RWPE2 (cell line): Measurements from ENCODE around the gene SNX30.
A peak's percentile ranks its signal among the peaks of the same experiment; 100 is the strongest.

Experiments used
- ATAC-seq: fragments of 200-7000 bp; cut with Tn5 transposase; 3 replicates; pipeline ENCODE4 v1.9.1; 2021; ENCODE audit warnings: low read depth
- DNase-seq: peaks from one replicate; pipeline ENCODE4 v3.0.0-alpha.2; 2020; ENCODE audit warnings: low spot score
- H3K27ac ChIP-seq: fragments of 450-650 bp; 2 replicates; pipeline ENCODE4 v1.5.1; 2017; ENCODE audit warnings: mild to moderate bottlenecking; ENCODE audit not compliant: poor library complexity, severe bottlenecking
- H3K27me3 ChIP-seq: fragments of 250-450 bp; sonication (Bioruptor Pico); 2 replicates; pipeline ENCODE4 v1.5.1; 2021; ENCODE audit warnings: mild to moderate bottlenecking, moderate library complexity; ENCODE audit not compliant: insufficient read depth, poor library complexity, severe bottlenecking
- H3K36me3 ChIP-seq: fragments of 250-450 bp; sonication (Bioruptor Pico); 2 replicates; pipeline ENCODE4 v1.5.1; 2020; ENCODE audit warnings: low read depth, mild to moderate bottlenecking, moderate library complexity
- H3K4me1 ChIP-seq: fragments of 250-450 bp; sonication (Bioruptor Pico); 2 replicates; pipeline ENCODE4 v1.5.1; 2021; ENCODE audit warnings: mild to moderate bottlenecking, moderate library complexity; ENCODE audit not compliant: insufficient read depth, poor library complexity, severe bottlenecking
- H3K4me3 ChIP-seq: fragments of 250-450 bp; sonication (Bioruptor Pico); 2 replicates; pipeline ENCODE4 v1.5.1; 2021; ENCODE audit warnings: mild to moderate bottlenecking, moderate library complexity; ENCODE audit not compliant: severe bottlenecking
- H3K9me3 ChIP-seq: fragments of 250-450 bp; sonication (Bioruptor Pico); 2 replicates; pipeline ENCODE4 v1.5.1; 2021; ENCODE audit warnings: mild to moderate bottlenecking, moderate library complexity; ENCODE audit not compliant: severe bottlenecking
- TF ChIP-seq, protein P1 (sequence below): fragments of 450-650 bp; IDR thresholded peaks from one replicate; pipeline ENCODE4 v1.5.1; 2017; ENCODE audit warnings: mild to moderate bottlenecking, moderate library complexity; ENCODE audit not compliant: poor library complexity, severe bottlenecking

Gene SNX30

DNA sequence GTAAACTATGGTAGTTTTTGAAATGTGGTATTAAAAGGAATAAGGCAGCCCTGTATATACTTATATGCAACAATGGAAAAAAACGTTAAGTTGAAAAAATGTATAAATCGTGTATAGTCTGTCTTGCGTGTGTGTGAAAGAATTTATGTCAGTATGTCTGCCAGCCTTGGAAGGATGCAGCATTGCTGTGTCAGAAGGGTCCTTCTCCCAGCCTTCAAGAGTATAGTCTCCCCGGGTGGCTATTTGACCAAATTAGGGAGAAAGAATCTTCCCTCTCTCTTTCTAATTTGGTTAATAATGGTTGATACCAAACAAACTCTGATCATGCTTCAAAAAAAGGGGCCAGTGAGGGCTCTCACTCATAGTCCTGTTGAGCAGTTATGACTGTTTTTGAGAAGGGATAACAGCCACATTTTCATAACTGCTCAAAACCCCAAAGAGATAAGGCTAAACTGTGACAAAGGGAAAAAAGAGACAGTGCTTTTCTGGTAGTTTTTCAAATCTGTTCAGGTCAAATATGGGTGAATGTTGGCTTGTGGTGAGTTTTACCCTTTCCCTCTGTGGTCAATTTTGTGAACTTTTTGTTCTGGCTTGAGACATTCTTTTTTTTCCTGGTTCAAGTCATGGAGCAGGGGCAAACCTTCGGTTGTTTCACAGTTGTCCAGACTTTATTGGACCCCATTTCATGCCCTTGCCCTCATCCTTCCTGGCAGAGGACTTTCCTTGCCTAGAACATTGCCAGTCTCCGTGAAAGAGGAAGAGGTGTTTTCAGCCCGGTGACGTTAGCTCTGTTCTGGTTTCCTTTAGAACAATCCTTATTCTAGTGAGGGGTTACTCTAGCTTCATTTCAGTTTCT, 21.0 kb downstream of the SNX30 start:
- no peaks in the 10 kb centered on the region for H3K9me3 ChIP-seq
- no peaks in the 10 kb centered on the region for H3K27me3 ChIP-seq
- no peak for DNase-seq
- no peaks in the 10 kb centered on the region for H3K4me1 ChIP-seq
- no peak overlapping the region for H3K27ac ChIP-seq
- no peak for ATAC-seq
- no peaks in the 10 kb centered on the region for H3K36me3 ChIP-seq
- no peak overlapping the region for H3K4me3 ChIP-seq
- TF ChIP-seq, protein P1, sequence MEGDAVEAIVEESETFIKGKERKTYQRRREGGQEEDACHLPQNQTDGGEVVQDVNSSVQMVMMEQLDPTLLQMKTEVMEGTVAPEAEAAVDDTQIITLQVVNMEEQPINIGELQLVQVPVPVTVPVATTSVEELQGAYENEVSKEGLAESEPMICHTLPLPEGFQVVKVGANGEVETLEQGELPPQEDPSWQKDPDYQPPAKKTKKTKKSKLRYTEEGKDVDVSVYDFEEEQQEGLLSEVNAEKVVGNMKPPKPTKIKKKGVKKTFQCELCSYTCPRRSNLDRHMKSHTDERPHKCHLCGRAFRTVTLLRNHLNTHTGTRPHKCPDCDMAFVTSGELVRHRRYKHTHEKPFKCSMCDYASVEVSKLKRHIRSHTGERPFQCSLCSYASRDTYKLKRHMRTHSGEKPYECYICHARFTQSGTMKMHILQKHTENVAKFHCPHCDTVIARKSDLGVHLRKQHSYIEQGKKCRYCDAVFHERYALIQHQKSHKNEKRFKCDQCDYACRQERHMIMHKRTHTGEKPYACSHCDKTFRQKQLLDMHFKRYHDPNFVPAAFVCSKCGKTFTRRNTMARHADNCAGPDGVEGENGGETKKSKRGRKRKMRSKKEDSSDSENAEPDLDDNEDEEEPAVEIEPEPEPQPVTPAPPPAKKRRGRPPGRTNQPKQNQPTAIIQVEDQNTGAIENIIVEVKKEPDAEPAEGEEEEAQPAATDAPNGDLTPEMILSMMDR, result no peak

DNA sequence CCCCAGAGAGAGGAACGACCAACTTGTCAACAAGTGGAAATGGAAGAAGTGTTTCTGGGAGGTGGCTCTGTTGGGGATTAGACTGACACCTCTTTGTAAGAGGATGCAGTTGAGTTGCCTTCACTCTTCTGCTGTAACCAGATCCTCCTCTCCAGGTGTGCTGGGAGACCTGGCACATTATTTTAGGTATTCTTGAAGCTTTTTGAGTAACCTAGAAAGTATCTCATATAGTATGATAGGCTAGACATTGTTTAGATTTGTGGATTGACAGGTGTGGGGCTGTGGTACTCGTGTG, 21.6 kb downstream of the SNX30 start:
- H3K4me3 ChIP-seq, result no peak overlapping the region
- ATAC-seq, result no peak

GRCh38 chr9:112772551-112772950, 22.0 kb downstream of the SNX30 start:
- TF ChIP-seq, protein P1, result no peak
- no peaks in the 10 kb centered on the region for H3K4me1 ChIP-seq
- H3K9me3 ChIP-seq, result no peaks in the 10 kb centered on the region
- no peaks in the 10 kb centered on the region for H3K27me3 ChIP-seq
- DNase-seq (no peak), ATAC-seq (no peak)
- H3K36me3 ChIP-seq, result no peaks in the 10 kb centered on the region
- no peak overlapping the region for H3K4me3 ChIP-seq
- no peak overlapping the region for H3K27ac ChIP-seq

More for the DNA sequence above, 21.6 kb downstream of the SNX30 start:
- H3K27ac ChIP-seq, result no peak overlapping the region
- H3K27me3 ChIP-seq, result no peaks in the 10 kb centered on the region
- no peaks in the 10 kb centered on the region for H3K36me3 ChIP-seq
- DNase-seq, result no peak
- TF ChIP-seq, protein P1, result no peak
- no peaks in the 10 kb centered on the region for H3K4me1 ChIP-seq
- H3K9me3 ChIP-seq, result no peaks in the 10 kb centered on the region

- Histone ChIP-seq H3K4me3 (no peak overlapping the region), H3K27ac (no peak overlapping the region), H3K36me3 (no peaks in the 10 kb centered on the region), H3K27me3 (no peaks in the 10 kb centered on the region), H3K9me3 (no peaks in the 10 kb centered on the region), H3K4me1 (no peaks in the 10 kb centered on the region)
- DNase-seq (no peak), ATAC-seq (peak; percentile 38; the same call in 1 of the 3 replicates)
- TF ChIP-seq, protein P1, result no peak
Measured at GRCh38 chr9:112774006-112774996, 23.7 kb downstream of the SNX30 start.
